K562 (cell line): Measurements from ENCODE around the gene PCSK6. TPM values are rescaled to one million over a fixed set of nuclear protein-coding genes. Genes with fewer than 3 reads are reported as not detected.

Experiments
- ARID2 ChIP-seq: fragments of 450-650 bp; IDR thresholded peaks from 2 replicates; pipeline ENCODE4 v1.6.1; 2017; ENCODE audit warnings: antibody characterized with exemption, mild to moderate bottlenecking
- BCL6 ChIP-seq: fragments of 250-450 bp; sonication (Bioruptor Pico); IDR thresholded peaks from 2 replicates; pipeline ENCODE4 v1.4.0; 2020
- CBX1 ChIP-seq: sonication (generic); IDR thresholded peaks from 2 replicates; pipeline ENCODE4 v1.6.1; 2016; ENCODE audit warnings: antibody characterized with exemption, low read depth, mild to moderate bottlenecking
- CEBPG ChIP-seq, 3 experiments: fragments of 200-800 bp in 1 of 3; sonication (Bioruptor generic) in 1 of 3; sonication (generic) in 1 of 3; formaldehyde crosslinking in 1 of 3; IDR thresholded peaks in 2 of 3; conservative IDR thresholded peaks in 1 of 3; 2 replicates each; pipeline versions ENCODE4 v1.6.1 to v1.8.0; 2016 to 2022; ENCODE audit warnings: missing compliant biosample characterization in 2 of 3, missing genetic modification characterization in 2 of 3, mild to moderate bottlenecking in 1 of 3, missing genetic modification reagents in 1 of 3
- DPF2 ChIP-seq: fragments of 450-650 bp; IDR thresholded peaks from 2 replicates; pipeline ENCODE4 v1.6.1; 2016
- HCFC1 ChIP-seq: IDR thresholded peaks from 2 replicates; pipeline ENCODE4 v1.6.1; 2012; ENCODE audit warnings: low read depth, low read length, improper control_type of control experiment
- HDAC1 ChIP-seq, 2 experiments: fragments of 450-650 bp; IDR thresholded peaks; 2 replicates each; pipeline ENCODE4 v1.6.1; 2016 to 2017; ENCODE audit warnings: inconsistent platforms in 1 of 2, mild to moderate bottlenecking in 1 of 2, moderate library complexity in 1 of 2
- HDAC2 ChIP-seq: fragments of 450-650 bp; IDR thresholded peaks from 2 replicates; pipeline ENCODE4 v1.6.1; 2016; ENCODE audit warnings: mild to moderate bottlenecking
- KHSRP ChIP-seq: fragments of 450-650 bp; IDR thresholded peaks from 2 replicates; pipeline ENCODE4 v1.6.1; 2017
- L3MBTL2 ChIP-seq: fragments of 450-650 bp; IDR thresholded peaks from 2 replicates; pipeline ENCODE4 v1.6.1; 2016; ENCODE audit warnings: mild to moderate bottlenecking, moderate library complexity
- NFATC3 ChIP-seq: fragments of 450-650 bp; IDR thresholded peaks from 2 replicates; pipeline ENCODE4 v1.6.1; 2017; ENCODE audit warnings: mild to moderate bottlenecking
- PHF21A ChIP-seq: fragments of 450-650 bp; IDR thresholded peaks from 2 replicates; pipeline ENCODE4 v1.6.1; 2017; ENCODE audit warnings: low read depth, borderline replicate concordance
- POLR3A ChIP-seq: IDR thresholded peaks from 2 replicates; pipeline ENCODE4 v1.6.1; 2011; ENCODE audit warnings: borderline replicate concordance, mild to moderate bottlenecking, moderate library complexity; ENCODE audit not compliant: insufficient read length, insufficient read depth; ENCODE audit errors: extremely low read depth
- RBM14 ChIP-seq: fragments of 200-400 bp; formaldehyde crosslinking; IDR thresholded peaks from 2 replicates; pipeline ENCODE4 v1.6.1; 2018; ENCODE audit warnings: low read depth, mild to moderate bottlenecking, low read length, moderate library complexity, borderline replicate concordance; ENCODE audit not compliant: insufficient read depth
- RFX7 ChIP-seq: fragments of 250-450 bp; sonication (Bioruptor Pico); IDR thresholded peaks from 2 replicates; pipeline ENCODE4 v1.5.1; 2021; ENCODE audit warnings: mild to moderate bottlenecking
- SREBF1 ChIP-seq: fragments of 150-350 bp; IDR thresholded peaks from 2 replicates; pipeline ENCODE4 v1.6.1; 2014; ENCODE audit warnings: antibody characterized with exemption, low read depth, low read length, borderline replicate concordance
- ZNF217 ChIP-seq: sonication (generic); formaldehyde crosslinking; IDR thresholded peaks from 2 replicates; pipeline ENCODE4 v1.8.0; 2022; ENCODE audit warnings: mild to moderate bottlenecking, missing genetic modification reagents
- ZNF431 ChIP-seq: sonication (generic); formaldehyde crosslinking; IDR thresholded peaks from 2 replicates; pipeline ENCODE4 v1.8.0; 2022; ENCODE audit warnings: mild to moderate bottlenecking, missing genetic modification reagents
- ZNF589 ChIP-seq: fragments of 200-800 bp; sonication (Bioruptor generic); IDR thresholded peaks from 2 replicates; pipeline ENCODE4 v1.6.1; 2016; ENCODE audit warnings: low read depth, missing genetic modification characterization, missing compliant biosample characterization
- ZNF668 ChIP-seq: fragments of 250-450 bp; sonication (Bioruptor Pico); IDR thresholded peaks from 2 replicates; pipeline ENCODE4 v1.8.0; 2022; ENCODE audit warnings: mild to moderate bottlenecking, inconsistent platforms
- ZNF695 ChIP-seq: fragments of 450-650 bp; formaldehyde crosslinking; IDR thresholded peaks from 2 replicates; pipeline ENCODE4 v1.4.0; 2020; ENCODE audit warnings: mild to moderate bottlenecking, moderate library complexity
- ZNF696 ChIP-seq: fragments of 250-450 bp; sonication (Bioruptor Pico); conservative IDR thresholded peaks from 2 replicates; pipeline ENCODE4 v1.4.0; 2020; ENCODE audit warnings: mild to moderate bottlenecking, moderate library complexity
- polyA plus RNA-seq, 8 experiments: library from polyadenylated mRNA; depleted of rRNA in 4 of 8; stranded (reverse) in 5 of 8; unstranded in 3 of 8; fragments of >200 nt; fragmentation: Nextera tagmentation in 2 of 8; fragmentation: Illumina TruSeq in 1 of 8; extraction: Ambion mirVana in 2 of 8; extraction: Trizol in 1 of 8; gene quantifications; 2 replicates each; pipeline versions ENCODE4 v1.2.1 to v1.2.3, GENCODE V29; 2011 to 2014; ENCODE audit warnings: inconsistent platforms in 1 of 8, missing spikeins in 1 of 8
- total RNA-seq, 7 experiments: library from RNA; depleted of rRNA in 6 of 7; stranded (reverse); fragments of >200 nt in 6 of 7; fragmentation: Illumina TruSeq in 2 of 7; extraction: Trizol in 2 of 7; gene quantifications; 2 replicates each; pipeline versions ENCODE4 v1.2.1 to v1.2.3, GENCODE V29; 2011 to 2021; ENCODE audit warnings: low replicate concordance in 1 of 7
- TF ChIP-seq, protein P1 (sequence below): sonication (generic); formaldehyde crosslinking; IDR thresholded peaks from 2 replicates; pipeline ENCODE4 v1.9.0; 2022; ENCODE audit warnings: mild to moderate bottlenecking, missing genetic modification reagents
- TF ChIP-seq, protein P2 (sequence below): fragments of 450-650 bp; IDR thresholded peaks from 2 replicates; pipeline ENCODE4 v1.6.1; 2016; ENCODE audit warnings: antibody characterized with exemption
- TF ChIP-seq, protein P3 (sequence below): fragments of 250-450 bp; sonication (Bioruptor Pico); IDR thresholded peaks from 2 replicates; pipeline ENCODE4 v1.5.0; 2020; ENCODE audit warnings: mild to moderate bottlenecking, borderline replicate concordance
- TF ChIP-seq, protein P4 (sequence below): IDR thresholded peaks from 3 replicates; pipeline ENCODE4 v1.6.1; 2011; ENCODE audit warnings: borderline replicate concordance, mild to moderate bottlenecking; ENCODE audit not compliant: insufficient read length, insufficient read depth

The PCSK6 gene
- total and polyA plus RNA-seq, 9 of the 15 experiments (the other 6 are each of a cell fraction or from before 2014, with no cell fraction given) = 2.2 to 32.6 (median 14.5) TPM

DNA sequence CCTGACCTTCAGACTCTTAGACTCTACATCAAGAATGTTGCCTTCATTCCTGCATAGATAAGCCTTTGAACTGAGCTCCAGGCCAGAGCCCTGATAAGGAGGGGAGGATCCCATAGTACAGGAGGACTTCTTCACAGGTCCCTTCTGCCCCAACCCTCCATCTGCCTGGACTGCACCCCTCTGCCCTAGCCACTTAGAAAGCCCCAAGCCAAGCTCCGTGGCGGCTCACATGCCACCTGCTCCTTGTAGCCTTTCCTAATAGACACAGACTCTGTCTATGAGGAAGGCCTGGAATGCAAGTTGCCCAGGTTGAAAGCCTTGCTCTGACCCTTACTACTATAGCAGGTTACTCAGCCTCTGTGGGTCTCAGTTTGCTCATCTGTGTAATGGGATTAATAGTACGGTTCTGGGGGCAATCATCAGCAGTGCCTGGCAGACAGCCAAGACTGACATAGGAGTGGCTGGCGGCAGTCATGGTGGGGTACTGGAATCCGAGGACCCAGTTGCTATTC, 11.6 kb downstream of the PCSK6 start (continued):
- TF ChIP-seq ZNF695 (CRISPR knock-in tag) (no peak), CEBPG (CRISPR knock-in tag; IDR thresholded peaks at IDR 0.05) (no peak), CEBPG (tag; conservative IDR thresholded peaks at IDR 0.05 in 1 of 2, IDR thresholded peaks at IDR 0.05 in 1 of 2) (no peak), PHF21A (no peak), SREBF1 (no peak), HDAC1 (IDR thresholded peaks at IDR 0.05) (peak in 1 of 2 experiments; percentile 36; a peak in 1 of 4 replicates), ZNF696 (CRISPR knock-in tag) (no peak), CBX1 (no peak), RFX7 (CRISPR knock-in tag) (no peak), ZNF217 (CRISPR knock-in tag) (no peak), ARID2 (no peak), RBM14 (no peak), KHSRP (no peak), ZNF589 (CRISPR knock-in tag) (no peak), NFATC3 (no peak), ZNF668 (no peak), L3MBTL2 (no peak), POLR3A (no peak), HCFC1 (no peak), BCL6 (CRISPR knock-in tag) (no peak), DPF2 (peak; percentile 44; the same call in 1 of the 2 replicates), HDAC2 (peak; percentile 84), ZNF431 (no peak)
- TF ChIP-seq, protein P1, sequence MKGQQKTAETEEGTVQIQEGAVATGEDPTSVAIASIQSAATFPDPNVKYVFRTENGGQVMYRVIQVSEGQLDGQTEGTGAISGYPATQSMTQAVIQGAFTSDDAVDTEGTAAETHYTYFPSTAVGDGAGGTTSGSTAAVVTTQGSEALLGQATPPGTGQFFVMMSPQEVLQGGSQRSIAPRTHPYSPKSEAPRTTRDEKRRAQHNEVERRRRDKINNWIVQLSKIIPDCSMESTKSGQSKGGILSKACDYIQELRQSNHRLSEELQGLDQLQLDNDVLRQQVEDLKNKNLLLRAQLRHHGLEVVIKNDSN = no peak
- TF ChIP-seq, protein P2, sequence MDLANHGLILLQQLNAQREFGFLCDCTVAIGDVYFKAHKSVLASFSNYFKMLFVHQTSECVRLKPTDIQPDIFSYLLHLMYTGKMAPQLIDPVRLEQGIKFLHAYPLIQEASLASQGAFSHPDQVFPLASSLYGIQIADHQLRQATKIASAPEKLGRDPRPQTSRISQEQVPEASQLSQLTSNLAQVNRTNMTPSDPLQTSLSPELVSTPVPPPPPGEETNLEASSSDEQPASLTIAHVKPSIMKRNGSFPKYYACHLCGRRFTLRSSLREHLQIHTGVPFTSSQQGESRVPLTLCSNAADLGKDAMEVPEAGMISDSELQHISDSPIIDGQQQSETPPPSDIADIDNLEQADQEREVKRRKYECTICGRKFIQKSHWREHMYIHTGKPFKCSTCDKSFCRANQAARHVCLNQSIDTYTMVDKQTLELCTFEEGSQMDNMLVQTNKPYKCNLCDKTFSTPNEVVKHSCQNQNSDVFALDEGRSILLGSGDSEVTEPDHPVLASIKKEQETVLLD = no peak
- TF ChIP-seq, protein P3, sequence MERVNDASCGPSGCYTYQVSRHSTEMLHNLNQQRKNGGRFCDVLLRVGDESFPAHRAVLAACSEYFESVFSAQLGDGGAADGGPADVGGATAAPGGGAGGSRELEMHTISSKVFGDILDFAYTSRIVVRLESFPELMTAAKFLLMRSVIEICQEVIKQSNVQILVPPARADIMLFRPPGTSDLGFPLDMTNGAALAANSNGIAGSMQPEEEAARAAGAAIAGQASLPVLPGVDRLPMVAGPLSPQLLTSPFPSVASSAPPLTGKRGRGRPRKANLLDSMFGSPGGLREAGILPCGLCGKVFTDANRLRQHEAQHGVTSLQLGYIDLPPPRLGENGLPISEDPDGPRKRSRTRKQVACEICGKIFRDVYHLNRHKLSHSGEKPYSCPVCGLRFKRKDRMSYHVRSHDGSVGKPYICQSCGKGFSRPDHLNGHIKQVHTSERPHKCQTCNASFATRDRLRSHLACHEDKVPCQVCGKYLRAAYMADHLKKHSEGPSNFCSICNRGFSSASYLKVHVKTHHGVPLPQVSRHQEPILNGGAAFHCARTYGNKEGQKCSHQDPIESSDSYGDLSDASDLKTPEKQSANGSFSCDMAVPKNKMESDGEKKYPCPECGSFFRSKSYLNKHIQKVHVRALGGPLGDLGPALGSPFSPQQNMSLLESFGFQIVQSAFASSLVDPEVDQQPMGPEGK (CRISPR knock-in tag) = no peak
- TF ChIP-seq, protein P4, sequence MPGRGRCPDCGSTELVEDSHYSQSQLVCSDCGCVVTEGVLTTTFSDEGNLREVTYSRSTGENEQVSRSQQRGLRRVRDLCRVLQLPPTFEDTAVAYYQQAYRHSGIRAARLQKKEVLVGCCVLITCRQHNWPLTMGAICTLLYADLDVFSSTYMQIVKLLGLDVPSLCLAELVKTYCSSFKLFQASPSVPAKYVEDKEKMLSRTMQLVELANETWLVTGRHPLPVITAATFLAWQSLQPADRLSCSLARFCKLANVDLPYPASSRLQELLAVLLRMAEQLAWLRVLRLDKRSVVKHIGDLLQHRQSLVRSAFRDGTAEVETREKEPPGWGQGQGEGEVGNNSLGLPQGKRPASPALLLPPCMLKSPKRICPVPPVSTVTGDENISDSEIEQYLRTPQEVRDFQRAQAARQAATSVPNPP = no peak
